ENCODE measurements around the gene PDE3A.
A peak's percentile ranks its signal among the peaks of the same experiment; 100 is the strongest.

The PDE3A gene

GRCh38 chr12:20460956-20461355, 92.6 kb downstream of the PDE3A start:
- no peak overlapping the region for H2AFZ ChIP-seq
- no peaks in the 10 kb centered on the region for H3K4me1 ChIP-seq
- no peak overlapping the region for H3K9ac ChIP-seq
- H3K36me3 ChIP-seq (ENCODE audit: control insufficient read depth, insufficient read depth, low read length) = no peaks in the 10 kb centered on the region
- no peaks in the 10 kb centered on the region for H3K27me3 ChIP-seq (ENCODE audit: control insufficient read depth, insufficient read depth, low read length)
- H3K4me2 ChIP-seq (ENCODE audit: low read length) = no peak overlapping the region
- H3K4me3 ChIP-seq (ENCODE audit: low read depth, low read length) = no peak overlapping the region
- H3K27ac ChIP-seq = no peak overlapping the region
- H3K9me3 ChIP-seq (ENCODE audit: control insufficient read depth, low read length) = no peaks in the 10 kb centered on the region
- no peaks in the 10 kb centered on the region for H3K79me2 ChIP-seq
- TF ChIP-seq CTCF (IDR thresholded peaks at IDR 0.05) = no peak

GRCh38 chr12:20463913-20464524, 95.7 kb downstream of the PDE3A start:
- Histone ChIP-seq H3K9ac (no peak overlapping the region), H3K4me3 (ENCODE audit: low read depth, low read length) (no peak overlapping the region), H3K4me1 (no peaks in the 10 kb centered on the region), H3K4me2 (ENCODE audit: low read length) (no peak overlapping the region), H3K27ac (no peak overlapping the region), H2AFZ (no peak overlapping the region), H3K36me3 (ENCODE audit: control insufficient read depth, insufficient read depth, low read length) (no peaks in the 10 kb centered on the region), H3K9me3 (ENCODE audit: control insufficient read depth, low read length) (no peaks in the 10 kb centered on the region), H3K27me3 (ENCODE audit: control insufficient read depth, insufficient read depth, low read length) (no peaks in the 10 kb centered on the region), H3K79me2 (no peaks in the 10 kb centered on the region)
- peak; percentile 49 for TF ChIP-seq CTCF (IDR thresholded peaks at IDR 0.05)

GRCh38 chr12:20469300-20469699, 101.0 kb downstream of the PDE3A start:
- Histone ChIP-seq H3K79me2 (no peaks in the 10 kb centered on the region), H3K4me3 (ENCODE audit: low read depth, low read length) (no peak overlapping the region), H3K27me3 (ENCODE audit: control insufficient read depth, insufficient read depth, low read length) (no peaks in the 10 kb centered on the region), H3K9me3 (ENCODE audit: control insufficient read depth, low read length) (no peaks in the 10 kb centered on the region), H3K9ac (no peak overlapping the region), H3K4me2 (ENCODE audit: low read length) (no peak overlapping the region), H3K36me3 (ENCODE audit: control insufficient read depth, insufficient read depth, low read length) (no peaks in the 10 kb centered on the region), H3K27ac (no peak overlapping the region), H2AFZ (no peak overlapping the region), H3K4me1 (no peaks in the 10 kb centered on the region)
- no peak for TF ChIP-seq CTCF (IDR thresholded peaks at IDR 0.05)

GRCh38 chr12:20469756-20470155, 101.4 kb downstream of the PDE3A start:
- H3K79me2 ChIP-seq = no peaks in the 10 kb centered on the region
- H3K4me2 ChIP-seq (ENCODE audit: low read length) = no peak overlapping the region
- no peaks in the 10 kb centered on the region for H3K4me1 ChIP-seq
- no peaks in the 10 kb centered on the region for H3K9me3 ChIP-seq (ENCODE audit: control insufficient read depth, low read length)
- no peak overlapping the region for H3K9ac ChIP-seq
- no peak overlapping the region for H2AFZ ChIP-seq
- TF ChIP-seq CTCF (IDR thresholded peaks at IDR 0.05) = no peak
- H3K36me3 ChIP-seq (ENCODE audit: control insufficient read depth, insufficient read depth, low read length) = no peaks in the 10 kb centered on the region
- no peaks in the 10 kb centered on the region for H3K27me3 ChIP-seq (ENCODE audit: control insufficient read depth, insufficient read depth, low read length)
- no peak overlapping the region for H3K27ac ChIP-seq
- no peak overlapping the region for H3K4me3 ChIP-seq (ENCODE audit: low read depth, low read length)

- Histone ChIP-seq H3K27ac (no peak overlapping the region), H3K4me2 (ENCODE audit: low read length) (no peak overlapping the region), H3K79me2 (no peaks in the 10 kb centered on the region), H3K4me1 (no peaks in the 10 kb centered on the region), H3K9me3 (ENCODE audit: control insufficient read depth, low read length) (no peaks in the 10 kb centered on the region), H3K36me3 (ENCODE audit: control insufficient read depth, insufficient read depth, low read length) (no peaks in the 10 kb centered on the region), H3K9ac (no peak overlapping the region), H3K4me3 (ENCODE audit: low read depth, low read length) (no peak overlapping the region), H2AFZ (no peak overlapping the region), H3K27me3 (ENCODE audit: control insufficient read depth, insufficient read depth, low read length) (no peaks in the 10 kb centered on the region)
- TF ChIP-seq CTCF (IDR thresholded peaks at IDR 0.05) = no peak
Observed at GRCh38 chr12:20472102-20472782, 103.9 kb downstream of the PDE3A start.
